ENCODE measurements around the gene GUCY2F.
A peak's percentile ranks its signal among the peaks of the same experiment; 100 is the strongest.

Gene GUCY2F

DNA sequence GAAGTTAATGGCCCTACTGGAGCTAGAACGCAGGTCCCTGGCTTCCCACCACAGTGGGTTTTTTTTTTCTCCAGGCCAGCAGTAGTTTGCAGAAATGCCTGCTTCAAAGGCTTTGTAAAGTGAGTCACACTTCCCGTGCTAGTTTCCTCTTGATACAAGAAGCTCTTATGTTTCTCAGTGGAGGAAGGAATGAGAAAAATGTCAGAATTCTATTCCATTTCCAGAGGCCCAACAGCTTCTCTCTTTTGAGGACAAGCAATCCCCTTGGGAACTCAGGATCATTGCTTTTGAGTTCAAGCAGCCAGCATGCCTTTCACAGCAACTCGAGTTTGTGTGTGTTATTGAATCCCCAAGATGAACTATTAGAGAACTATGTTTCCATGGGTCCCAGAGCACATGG lies 134.3 kb downstream of the GUCY2F start:
- no peak overlapping the region for H3K4me3 ChIP-seq (ENCODE audit: low read depth, low read length)
- peak; percentile 72 for DNase-seq (ENCODE audit: low read depth, low spot score)
- ChIA-PET CTCF (no interaction called here), POLR2A (no interaction called here)
- TF ChIP-seq, protein P1, sequence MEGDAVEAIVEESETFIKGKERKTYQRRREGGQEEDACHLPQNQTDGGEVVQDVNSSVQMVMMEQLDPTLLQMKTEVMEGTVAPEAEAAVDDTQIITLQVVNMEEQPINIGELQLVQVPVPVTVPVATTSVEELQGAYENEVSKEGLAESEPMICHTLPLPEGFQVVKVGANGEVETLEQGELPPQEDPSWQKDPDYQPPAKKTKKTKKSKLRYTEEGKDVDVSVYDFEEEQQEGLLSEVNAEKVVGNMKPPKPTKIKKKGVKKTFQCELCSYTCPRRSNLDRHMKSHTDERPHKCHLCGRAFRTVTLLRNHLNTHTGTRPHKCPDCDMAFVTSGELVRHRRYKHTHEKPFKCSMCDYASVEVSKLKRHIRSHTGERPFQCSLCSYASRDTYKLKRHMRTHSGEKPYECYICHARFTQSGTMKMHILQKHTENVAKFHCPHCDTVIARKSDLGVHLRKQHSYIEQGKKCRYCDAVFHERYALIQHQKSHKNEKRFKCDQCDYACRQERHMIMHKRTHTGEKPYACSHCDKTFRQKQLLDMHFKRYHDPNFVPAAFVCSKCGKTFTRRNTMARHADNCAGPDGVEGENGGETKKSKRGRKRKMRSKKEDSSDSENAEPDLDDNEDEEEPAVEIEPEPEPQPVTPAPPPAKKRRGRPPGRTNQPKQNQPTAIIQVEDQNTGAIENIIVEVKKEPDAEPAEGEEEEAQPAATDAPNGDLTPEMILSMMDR (IDR thresholded peaks at IDR 0.05; ENCODE audit: insufficient read depth, low read length, missing control alignments) = no peak

DNA sequence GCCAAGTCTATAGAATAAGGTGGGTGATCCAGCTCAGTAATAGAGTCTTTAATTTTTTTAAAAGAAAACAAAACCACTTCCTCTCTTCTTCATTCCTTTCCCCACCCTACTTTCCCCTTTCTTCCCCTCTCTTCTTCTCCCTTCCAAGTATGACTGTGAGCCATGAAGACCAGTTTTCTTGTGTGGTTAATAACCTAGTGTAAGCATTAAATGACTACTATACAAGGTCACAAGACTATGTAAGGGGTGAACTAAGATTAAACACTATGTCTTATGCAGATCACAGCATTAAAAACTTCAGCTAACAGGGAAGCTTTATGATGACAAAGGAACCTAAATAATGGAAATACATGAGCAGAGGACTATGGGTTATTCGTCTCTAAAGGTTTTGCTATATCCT lies 135.4 kb downstream of the GUCY2F start:
- no peak overlapping the region for H3K4me3 ChIP-seq (ENCODE audit: low read depth, low read length)
- ChIA-PET POLR2A (no interaction called here), CTCF (no interaction called here)
- TF ChIP-seq, protein P1 (IDR thresholded peaks at IDR 0.05; ENCODE audit: insufficient read depth, low read length, missing control alignments) = no peak
- DNase-seq (ENCODE audit: low read depth, low spot score) = no peak

DNA sequence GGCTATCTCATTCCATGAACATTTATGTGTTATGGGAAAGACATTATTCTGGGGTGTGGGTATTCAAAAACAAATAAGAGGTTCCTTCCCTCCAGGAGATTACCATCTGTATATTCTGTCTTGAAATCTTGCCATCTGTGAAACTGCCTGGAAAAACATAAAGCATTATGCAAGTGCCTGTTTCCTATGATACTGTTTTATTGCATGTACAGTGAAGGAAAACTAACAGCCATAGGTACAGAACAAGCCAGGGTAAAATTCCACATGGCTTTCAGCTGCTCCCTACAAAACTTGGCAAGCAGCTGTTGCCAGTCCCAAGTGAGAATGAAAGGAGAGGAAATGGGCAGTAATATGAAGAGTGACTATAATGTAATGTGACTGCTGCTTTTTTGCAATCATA lies 136.0 kb downstream of the GUCY2F start:
- TF ChIP-seq, protein P1 (IDR thresholded peaks at IDR 0.05; ENCODE audit: insufficient read depth, low read length, missing control alignments) = no peak
- no peak for DNase-seq (ENCODE audit: low read depth, low spot score)
- POLR2A ChIA-PET = no interaction called here
- no peak overlapping the region for H3K4me3 ChIP-seq (ENCODE audit: low read depth, low read length)
- CTCF ChIA-PET = no interaction called here

DNA sequence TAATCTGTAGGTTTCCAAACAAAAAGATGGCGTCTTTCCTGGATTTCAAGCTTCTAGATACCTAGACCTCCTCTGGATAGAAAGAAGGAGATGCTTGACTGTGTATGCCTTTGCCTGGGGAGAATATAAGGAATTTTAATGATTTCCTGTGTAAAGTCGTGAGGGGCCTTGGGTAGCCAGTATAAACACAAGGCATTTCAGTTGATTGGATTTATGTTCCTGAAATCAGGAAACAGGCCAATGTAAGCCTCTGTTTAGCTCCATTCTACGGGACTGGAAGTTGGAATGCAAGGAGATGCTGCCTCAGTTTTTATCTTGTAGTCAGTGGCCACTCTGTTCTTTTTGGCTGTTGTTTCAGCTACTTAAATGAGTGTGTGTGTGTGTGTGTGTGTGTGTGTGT lies 137.2 kb downstream of the GUCY2F start:
- H3K4me3 ChIP-seq (ENCODE audit: low read depth, low read length) = no peak overlapping the region
- TF ChIP-seq, protein P1 (IDR thresholded peaks at IDR 0.05; ENCODE audit: insufficient read depth, low read length, missing control alignments) = no peak
- POLR2A ChIA-PET = interaction anchor here (1.2 kb wide), 1 partner anchor 18 kb away, joined by 5 read pairs; no protein-coding TSS in a partner anchor
- CTCF ChIA-PET = no interaction called here
- DNase-seq (ENCODE audit: low read depth, low spot score) = peak; percentile 23

DNA sequence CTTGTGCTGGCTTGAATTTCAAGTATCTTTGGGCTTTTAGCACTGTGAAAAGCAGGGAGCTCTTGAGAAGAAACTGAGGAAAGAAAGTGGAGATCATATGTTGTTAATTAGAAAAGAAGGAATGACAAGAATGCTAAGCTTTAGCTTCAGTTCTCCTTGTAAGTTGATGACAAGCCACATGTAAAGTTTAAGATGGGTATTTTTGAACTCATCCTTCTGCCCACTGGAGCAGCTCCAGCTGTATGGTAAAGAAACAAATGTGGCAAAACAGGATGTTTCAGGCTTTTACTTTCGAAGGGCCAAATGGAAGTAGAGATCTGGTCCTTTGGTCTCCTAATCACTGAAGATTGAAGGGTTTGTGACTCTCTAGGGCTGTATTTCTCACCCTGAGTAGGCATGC lies 137.8 kb downstream of the GUCY2F start:
- TF ChIP-seq, protein P1 (IDR thresholded peaks at IDR 0.05; ENCODE audit: insufficient read depth, low read length, missing control alignments) = no peak
- ChIA-PET CTCF (no interaction called here), POLR2A (interaction anchor here (1.2 kb wide), 1 partner anchor 17 kb away, joined by 5 read pairs; no protein-coding TSS in a partner anchor)
- H3K4me3 ChIP-seq (ENCODE audit: low read depth, low read length) = no peak overlapping the region
- no peak for DNase-seq (ENCODE audit: low read depth, low spot score)

DNA sequence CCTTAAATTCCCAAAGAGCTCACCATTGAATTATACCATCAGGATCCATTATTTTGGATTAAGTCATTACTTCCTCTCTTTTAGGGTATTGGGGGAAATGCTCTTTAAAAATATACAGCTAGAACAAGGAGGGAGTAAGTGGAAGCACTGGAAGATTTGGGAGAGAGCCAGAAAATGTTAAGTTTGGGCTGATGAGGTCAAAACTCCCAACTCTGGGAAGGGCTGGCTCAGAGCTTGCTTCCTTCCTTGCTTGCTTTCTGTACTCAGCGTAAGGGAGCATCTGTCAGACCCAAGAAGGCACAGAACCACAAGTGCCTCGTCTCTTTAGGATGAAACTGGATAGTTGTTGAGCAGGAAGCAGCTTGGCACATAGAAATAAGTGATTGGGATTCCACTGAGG lies 138.2 kb downstream of the GUCY2F start:
- H3K4me3 ChIP-seq (ENCODE audit: low read depth, low read length) = no peak overlapping the region
- CTCF ChIA-PET = no interaction called here
- no peak for DNase-seq (ENCODE audit: low read depth, low spot score)
- POLR2A ChIA-PET = interaction anchor here (1.2 kb wide), 1 partner anchor 17 kb away, joined by 5 read pairs; no protein-coding TSS in a partner anchor
- TF ChIP-seq, protein P1 (IDR thresholded peaks at IDR 0.05; ENCODE audit: insufficient read depth, low read length, missing control alignments) = no peak
